K562 (cell line): ENCODE measurements around the gene AMZ1. TPM values are rescaled to one million over a fixed set of nuclear protein-coding genes. Genes with fewer than 3 reads are reported as not detected.

Source experiments
- BHLHE40 ChIP-seq: IDR thresholded peaks from 2 replicates; pipeline ENCODE4 v1.6.1; 2011; ENCODE audit warnings: low read length, improper control_type of control experiment
- CEBPZ ChIP-seq: fragments of 150-350 bp; IDR thresholded peaks from 2 replicates; pipeline ENCODE4 v1.6.1; 2014; ENCODE audit warnings: low read depth, mild to moderate bottlenecking, low read length, borderline replicate concordance
- EP300 ChIP-seq: IDR thresholded peaks from 2 replicates; pipeline ENCODE4 v1.6.1; 2012; ENCODE audit warnings: low read length, improper control_type of control experiment
- HNRNPL ChIP-seq: fragments of 200-400 bp; formaldehyde crosslinking; IDR thresholded peaks from 2 replicates; pipeline ENCODE4 v1.6.1; 2017; ENCODE audit warnings: low read depth, mild to moderate bottlenecking, low read length
- IRF9 ChIP-seq: fragments of 450-650 bp; IDR thresholded peaks from 2 replicates; pipeline ENCODE4 v1.6.1; 2016; ENCODE audit warnings: missing biosample characterization, missing genetic modification characterization
- KHSRP ChIP-seq: fragments of 450-650 bp; IDR thresholded peaks from 2 replicates; pipeline ENCODE4 v1.6.1; 2017
- MAFK ChIP-seq: IDR thresholded peaks from 2 replicates; pipeline ENCODE4 v1.6.1; 2011; ENCODE audit warnings: low read length, improper control_type of control experiment
- MYNN ChIP-seq, 2 experiments: sonication (generic); formaldehyde crosslinking in 1 of 2; IDR thresholded peaks; 2 replicates each; pipeline versions ENCODE4 v1.5.0 to v1.6.1; 2016 to 2020; ENCODE audit warnings: antibody characterized with exemption in 1 of 2, missing genetic modification reagents in 1 of 2
- PHB2 ChIP-seq: fragments of 450-650 bp; IDR thresholded peaks from 2 replicates; pipeline ENCODE4 v1.6.1; 2017; ENCODE audit warnings: low read depth
- POLR2A ChIP-seq: fragments of 450-650 bp; conservative IDR thresholded peaks from 2 replicates; pipeline ENCODE4 v1.6.1; 2016
- SMARCE1 ChIP-seq: fragments of 450-650 bp; IDR thresholded peaks from 2 replicates; pipeline ENCODE4 v1.7.1; 2016; ENCODE audit warnings: mild to moderate bottlenecking
- SNIP1 ChIP-seq: fragments of 450-650 bp; IDR thresholded peaks from 2 replicates; pipeline ENCODE4 v1.7.1; 2017; ENCODE audit warnings: low read depth, mild to moderate bottlenecking
- SOX6 ChIP-seq: fragments of 450-650 bp; IDR thresholded peaks from 2 replicates; pipeline ENCODE4 v1.6.1; 2014; ENCODE audit warnings: mild to moderate bottlenecking
- TAF1 ChIP-seq: IDR thresholded peaks from 2 replicates; pipeline ENCODE4 v1.6.1; 2011; ENCODE audit warnings: mild to moderate bottlenecking, low read length, moderate library complexity; ENCODE audit not compliant: insufficient read depth, control insufficient read depth, severe bottlenecking; ENCODE audit errors: extremely low read depth
- TCF3 ChIP-seq: sonication (generic); formaldehyde crosslinking; IDR thresholded peaks from 2 replicates; pipeline ENCODE4 v1.4.0; 2020; ENCODE audit warnings: mild to moderate bottlenecking, missing genetic modification reagents
- TEAD4 ChIP-seq, 2 experiments: sonication (generic) in 1 of 2; formaldehyde crosslinking in 1 of 2; IDR thresholded peaks; 2 replicates each; pipeline versions ENCODE4 v1.6.1 to v1.8.0; 2012 to 2022; ENCODE audit warnings: borderline replicate concordance in 1 of 2, inconsistent platforms in 1 of 2, low read length in 1 of 2, mild to moderate bottlenecking in 1 of 2, missing genetic modification reagents in 1 of 2
- ZBTB12 ChIP-seq: fragments of 250-450 bp; sonication (Bioruptor Pico); IDR thresholded peaks from 2 replicates; pipeline ENCODE4 v1.4.0; 2020
- ZNF143 ChIP-seq: sonication (generic); formaldehyde crosslinking; IDR thresholded peaks from 2 replicates; pipeline ENCODE4 v1.9.0; 2022; ENCODE audit warnings: mild to moderate bottlenecking, missing genetic modification reagents
- ZNF583 ChIP-seq: fragments of 250-450 bp; sonication (Bioruptor Pico); IDR thresholded peaks from 2 replicates; pipeline ENCODE4 v1.4.0; 2020
- ZNF766 ChIP-seq: fragments of 200-800 bp; sonication (Bioruptor generic); conservative IDR thresholded peaks from 2 replicates; pipeline ENCODE4 v1.6.1; 2016; ENCODE audit warnings: missing genetic modification characterization, missing compliant biosample characterization
- polyA plus RNA-seq, 8 experiments: library from polyadenylated mRNA; depleted of rRNA in 4 of 8; stranded (reverse) in 5 of 8; unstranded in 3 of 8; fragments of >200 nt; fragmentation: Nextera tagmentation in 2 of 8; fragmentation: Illumina TruSeq in 1 of 8; extraction: Ambion mirVana in 2 of 8; extraction: Trizol in 1 of 8; gene quantifications; 2 replicates each; pipeline versions ENCODE4 v1.2.1 to v1.2.3, GENCODE V29; 2011 to 2014; ENCODE audit warnings: inconsistent platforms in 1 of 8, missing spikeins in 1 of 8
- total RNA-seq, 7 experiments: library from RNA; depleted of rRNA in 6 of 7; stranded (reverse); fragments of >200 nt in 6 of 7; fragmentation: Illumina TruSeq in 2 of 7; extraction: Trizol in 2 of 7; gene quantifications; 2 replicates each; pipeline versions ENCODE4 v1.2.1 to v1.2.3, GENCODE V29; 2011 to 2021; ENCODE audit warnings: low replicate concordance in 1 of 7

The AMZ1 gene
- total and polyA plus RNA-seq, 9 of the 15 experiments (the other 6 are each of a cell fraction or from before 2014, with no cell fraction given), result not detected

GRCh38 chr7:2734751-2735571 is 47.0 kb downstream of the AMZ1 start (continued):
- TF ChIP-seq CEBPZ, result no peak
- TF ChIP-seq EP300, result peak; percentile 52; the same call in 1 of the 2 replicates
- TF ChIP-seq TCF3 (CRISPR knock-in tag), result peak; percentile 93
- peak; percentile 61; the same call in 1 of the 2 replicates for TF ChIP-seq BHLHE40
- peak; percentile 55 for TF ChIP-seq SMARCE1
- no peak for TF ChIP-seq ZNF143
- no peak for TF ChIP-seq POLR2A
- no peak for TF ChIP-seq KHSRP
- 0 out of 2 replicates have a peak, but pooled peaks have one; percentile 35 for TF ChIP-seq ZNF766 (CRISPR knock-in tag)
- peak; percentile 60; the same call in 1 of the 2 replicates for TF ChIP-seq SOX6
- no peak for TF ChIP-seq IRF9 (tag)
- no peak for TF ChIP-seq TAF1
- peak; percentile 72; the same call in 1 of the 2 replicates for TF ChIP-seq HNRNPL
- TF ChIP-seq TEAD4 (IDR thresholded peaks at IDR 0.05; ENCODE audit: low read length), result peak; percentile 86
- TF ChIP-seq TEAD4 (CRISPR knock-in tag; IDR thresholded peaks at IDR 0.05; ENCODE audit: borderline replicate concordance), result no peak
- TF ChIP-seq ZNF583, result 0 out of 2 replicates have a peak, but pooled peaks have one; percentile 24
- peak; percentile 90 for TF ChIP-seq MYNN (IDR thresholded peaks at IDR 0.05)
- TF ChIP-seq MYNN (CRISPR knock-in tag; IDR thresholded peaks at IDR 0.05), result no peak
- no peak for TF ChIP-seq SNIP1
- peak; percentile 28; the same call in 1 of the 2 replicates for TF ChIP-seq PHB2
- TF ChIP-seq ZBTB12 (CRISPR knock-in tag), result no peak
- TF ChIP-seq MAFK, result no peak
